GM21526 (cell line): ENCODE measurements around the gene ISM2.
"Not testable (repeated sequence)": the region's sequence is repeated elsewhere in the genome, so short reads cannot be mapped to it uniquely, and the experiment has no call there.

Experiments used
- ATAC-seq: cut with Tn5 transposase; IDR thresholded peaks from one replicate; pipeline ENCODE4 v1.9.1; 2021; ENCODE audit warnings: moderate library complexity; ENCODE audit not compliant: unreplicated experiment, low FRiP score

Gene ISM2

DNA sequence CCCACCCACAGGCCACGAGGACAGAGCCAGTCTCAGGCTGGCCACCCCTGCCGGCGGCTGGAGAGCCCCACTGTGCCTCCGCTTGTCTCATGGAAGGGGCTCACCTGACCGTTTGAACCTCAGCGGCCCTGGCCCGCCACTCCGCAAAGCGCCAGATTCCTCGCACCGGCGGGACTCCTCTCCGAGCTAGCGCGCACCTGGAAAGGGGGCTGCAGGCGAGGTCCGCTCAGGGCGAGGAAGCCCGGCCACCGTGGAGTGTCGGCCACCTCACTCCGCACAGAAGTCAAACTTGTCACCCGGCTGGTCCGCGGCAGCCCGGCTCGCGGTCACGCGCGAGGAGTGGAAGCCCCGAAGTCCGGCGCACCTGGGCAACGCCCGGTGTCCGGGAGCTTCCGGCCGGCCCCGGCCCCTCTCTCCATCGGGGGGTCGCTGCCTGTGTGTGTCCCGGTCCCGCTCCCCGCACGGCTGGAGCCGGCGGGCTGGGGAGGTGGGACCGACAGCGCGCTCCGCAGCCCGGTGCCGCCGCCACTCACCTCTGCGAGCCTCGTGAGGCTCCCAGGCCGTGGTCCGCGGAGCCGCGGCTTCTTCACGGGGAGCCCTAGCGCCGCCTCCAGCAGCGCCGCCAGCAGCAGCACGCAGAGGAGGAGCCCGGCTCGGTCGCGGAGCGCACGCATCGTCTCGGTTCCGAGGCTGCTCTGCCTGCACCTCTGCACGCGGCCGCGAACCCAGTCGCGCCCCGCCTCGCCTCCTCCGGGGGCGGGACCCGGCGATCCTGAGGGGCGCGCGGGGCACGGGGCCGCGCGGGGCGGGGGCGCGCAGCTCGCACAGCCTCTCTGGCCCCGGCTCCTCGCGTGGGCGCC is at the start of gene ISM2:
Gene ISM2, minus strand, starts transcription at position 697 of the 860 bp plus-strand sequence. Its CDS starts 23 bp downstream, at position 674.
- ATAC-seq: peak; percentile 64

DNA sequence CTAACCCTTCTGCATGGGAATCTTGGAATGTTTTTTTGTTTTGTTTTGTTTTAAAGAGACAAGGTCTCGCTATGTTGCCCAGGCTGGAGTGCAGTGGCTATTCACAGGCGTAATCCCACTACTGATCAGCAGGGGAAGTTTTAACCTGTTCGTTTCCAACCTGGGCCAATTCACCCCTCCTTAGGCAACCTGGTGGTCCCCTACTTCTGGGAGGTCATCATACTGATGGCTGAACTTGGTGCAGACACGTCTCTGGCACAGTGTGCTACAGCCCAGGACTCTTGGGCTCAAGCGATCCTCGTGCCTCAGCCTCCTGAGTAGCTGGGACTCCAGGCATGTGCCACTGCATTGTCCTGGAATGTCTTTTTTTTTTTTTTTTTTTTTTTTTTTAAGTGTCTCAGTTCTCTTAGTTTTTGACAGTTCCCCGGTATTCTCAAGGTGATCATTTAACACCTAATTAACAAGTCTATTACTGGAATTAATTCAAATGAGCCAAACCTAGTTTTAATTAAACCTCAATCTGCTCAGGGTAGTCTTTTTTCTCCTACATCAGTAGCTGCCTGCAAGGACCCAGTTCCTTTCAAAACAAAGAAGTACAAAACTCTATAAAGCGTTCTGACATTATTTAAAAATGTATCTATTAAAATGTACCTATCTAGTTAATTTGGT is 49.0 kb upstream of the ISM2 start:
- ATAC-seq: no peak

DNA sequence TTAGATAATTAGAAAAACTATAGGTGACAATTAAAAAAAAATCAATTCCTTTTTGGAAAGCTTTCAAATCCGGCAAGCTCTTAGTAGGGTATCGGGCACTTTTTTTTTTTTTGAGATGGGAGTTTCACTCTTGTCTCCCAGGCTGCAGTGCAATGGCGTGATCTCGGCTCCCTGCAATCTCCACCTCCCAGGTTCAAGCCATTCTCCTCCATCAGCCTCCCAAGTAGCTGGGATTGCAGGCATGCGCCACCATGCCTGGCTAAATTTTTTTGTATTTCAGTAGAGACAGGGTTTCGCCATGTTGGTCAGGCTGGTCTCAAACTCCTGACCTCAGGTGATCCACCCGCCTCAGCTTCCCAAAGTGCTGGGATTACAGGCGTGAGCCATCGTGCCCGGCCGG is 46.6 kb upstream of the ISM2 start:
- ATAC-seq: not testable (repeated sequence)

DNA sequence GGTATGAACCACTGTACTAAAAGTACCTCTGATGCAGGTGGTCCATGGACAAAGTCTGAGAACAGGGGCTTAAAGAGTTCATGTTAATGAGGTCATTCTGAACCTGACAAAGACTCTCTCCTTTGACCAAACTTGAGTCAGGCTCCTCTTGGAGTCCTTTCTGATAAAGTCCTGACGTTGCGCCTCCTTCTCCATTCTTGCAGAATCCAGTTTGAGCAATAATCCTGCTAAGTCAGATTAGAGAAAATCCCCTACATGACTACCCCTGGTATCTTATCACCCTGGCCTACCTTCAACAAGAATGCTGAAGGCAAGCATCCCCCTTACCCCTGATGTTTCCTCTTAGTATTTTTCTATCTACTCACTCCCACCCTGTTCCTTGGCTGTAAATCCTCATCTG is 46.0 kb upstream of the ISM2 start:
- ATAC-seq: no peak

DNA sequence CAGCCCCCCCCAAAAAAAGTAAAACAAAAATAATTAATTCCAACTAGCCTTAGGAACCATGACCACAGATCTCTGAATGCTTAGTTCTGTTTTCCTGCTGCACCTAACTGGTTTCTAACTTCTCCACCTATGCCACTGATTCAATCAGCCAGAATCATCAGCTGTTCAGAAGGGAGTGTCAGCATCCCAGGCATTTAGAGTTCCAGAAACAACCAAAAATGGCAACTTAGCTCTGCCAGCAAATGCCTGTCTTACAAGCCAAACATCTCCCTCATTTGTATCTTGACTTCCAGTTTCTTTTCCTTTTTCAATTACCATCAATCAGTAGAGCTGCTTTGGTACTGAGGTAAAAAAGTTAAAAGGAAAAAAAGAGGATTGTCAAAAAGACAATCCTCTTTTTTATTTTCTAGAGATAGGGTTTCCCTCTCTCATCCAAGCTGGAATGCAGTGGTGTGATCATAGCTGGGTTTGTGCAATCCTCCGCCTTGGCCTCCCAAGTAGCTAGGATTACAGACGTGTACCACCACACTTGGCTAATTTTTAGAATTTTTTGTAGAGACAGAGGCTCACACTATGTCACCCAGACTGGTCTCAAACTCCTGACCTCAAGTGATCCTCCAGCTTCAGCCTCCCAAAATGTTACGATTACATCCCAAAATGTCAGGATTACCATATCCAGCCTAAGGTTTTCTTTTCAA is 45.2 kb upstream of the ISM2 start:
- no peak for ATAC-seq

DNA sequence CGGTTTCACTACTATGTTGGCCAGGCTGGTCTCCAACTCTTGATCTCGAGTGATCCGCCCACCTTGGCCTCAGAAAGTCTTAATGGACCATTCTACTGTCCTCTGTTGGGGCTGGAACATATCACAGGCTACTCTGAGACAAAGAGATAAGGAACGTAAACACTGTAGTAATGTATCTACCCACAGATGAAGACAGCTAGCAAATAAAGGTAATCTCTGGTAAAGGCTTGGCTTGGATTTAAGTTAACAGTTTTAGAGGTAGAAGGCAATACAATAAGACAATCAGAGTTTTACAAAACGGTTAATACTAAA is 44.6 kb upstream of the ISM2 start:
- ATAC-seq: no peak

DNA sequence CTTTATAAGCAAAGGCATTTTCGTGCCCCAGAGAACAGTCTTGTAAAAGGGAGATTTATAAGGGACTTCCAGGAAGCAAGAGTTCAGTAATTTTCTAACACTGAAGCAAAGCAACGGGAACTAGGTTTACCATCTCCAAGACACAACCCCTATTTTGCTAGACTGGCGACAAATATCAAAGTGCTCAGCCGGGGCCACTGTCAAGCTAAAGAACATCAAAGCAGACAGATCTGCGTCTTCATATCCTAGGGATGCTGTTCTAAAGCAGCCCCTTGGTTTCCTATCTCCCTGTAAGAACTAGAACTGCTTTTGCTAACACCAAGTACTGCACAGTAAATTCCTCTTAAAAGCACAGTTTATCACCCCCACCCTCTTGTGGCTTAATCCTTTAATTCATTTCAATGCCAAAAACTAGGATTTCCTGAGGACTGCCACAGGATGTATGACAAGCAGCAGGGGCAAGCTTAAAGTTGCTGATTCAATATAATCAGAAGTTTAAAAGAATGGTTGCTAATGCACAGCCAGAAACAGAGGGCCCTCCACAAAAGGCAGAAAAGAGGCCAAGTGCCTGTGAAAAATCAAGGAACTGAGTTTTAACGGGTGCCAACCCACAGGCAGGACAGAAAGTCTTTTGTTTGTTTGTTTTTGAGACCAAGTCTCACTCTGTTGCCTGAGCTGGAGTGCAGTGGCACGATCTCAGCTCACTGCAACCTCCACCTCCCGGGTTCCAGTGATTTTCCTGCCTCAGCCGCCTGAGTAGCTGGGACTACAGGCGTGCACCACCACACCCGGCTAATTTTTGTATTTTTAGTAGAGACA is 44.0 kb upstream of the ISM2 start:
- no peak for ATAC-seq

DNA sequence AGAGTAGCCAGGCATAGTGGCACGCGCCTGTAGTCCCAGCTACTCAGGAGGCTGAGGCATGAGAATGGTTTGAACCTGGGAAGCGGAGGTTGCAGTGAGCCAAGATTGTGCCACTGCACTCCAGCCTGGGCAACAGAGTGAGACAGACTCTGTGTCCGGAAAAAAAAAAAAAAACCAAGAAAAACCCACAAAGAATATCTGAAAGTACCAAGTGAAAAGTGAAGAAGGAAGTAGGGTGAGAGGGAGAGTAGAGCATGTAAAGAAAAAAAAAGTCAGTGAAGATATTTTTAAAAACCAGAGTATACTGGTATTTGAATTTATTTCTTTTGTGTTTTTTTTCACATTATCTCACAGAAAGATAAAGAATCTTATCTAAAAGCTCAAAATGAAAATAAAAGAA is 43.3 kb upstream of the ISM2 start:
- peak; percentile 56 for ATAC-seq

DNA sequence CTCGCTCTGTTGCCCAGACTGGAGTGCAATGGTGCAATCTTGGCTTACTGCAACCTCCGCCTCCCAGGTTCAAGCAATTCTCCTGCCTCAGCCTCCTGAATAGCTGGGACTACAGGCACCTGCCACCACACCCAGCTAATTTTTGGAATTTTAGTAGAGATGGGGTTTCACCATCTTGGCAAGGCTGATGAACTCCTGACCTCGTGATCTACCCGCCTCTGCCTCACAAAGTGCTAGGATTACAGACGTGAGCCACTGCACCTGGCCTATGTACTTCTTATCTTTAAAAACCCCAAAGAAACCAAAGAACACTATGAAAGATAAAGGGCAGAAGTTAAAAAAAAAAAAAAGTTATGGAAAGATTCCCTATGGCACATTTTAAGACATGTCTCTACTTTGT is 38.3 kb upstream of the ISM2 start:
- not testable (repeated sequence) for ATAC-seq

DNA sequence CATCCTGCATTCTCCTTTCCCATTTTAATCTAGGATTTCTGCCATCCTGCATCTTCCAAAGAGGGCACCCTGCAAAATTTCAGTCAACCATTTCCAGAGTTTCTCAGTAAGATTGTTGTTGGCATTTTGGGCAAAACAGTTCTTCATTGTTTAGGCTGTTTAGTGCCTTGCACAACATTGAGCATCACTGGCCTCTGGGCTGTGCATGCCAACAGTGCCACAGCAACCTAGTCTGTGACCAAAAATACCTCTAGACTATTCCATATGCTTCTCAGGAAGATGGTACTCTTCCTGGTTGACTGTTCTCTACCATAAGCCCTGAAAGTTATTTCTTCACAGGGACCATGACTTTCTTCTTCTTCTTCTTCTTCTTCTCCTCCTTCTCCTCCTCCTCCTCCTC is 32.5 kb upstream of the ISM2 start:
- no peak for ATAC-seq

DNA sequence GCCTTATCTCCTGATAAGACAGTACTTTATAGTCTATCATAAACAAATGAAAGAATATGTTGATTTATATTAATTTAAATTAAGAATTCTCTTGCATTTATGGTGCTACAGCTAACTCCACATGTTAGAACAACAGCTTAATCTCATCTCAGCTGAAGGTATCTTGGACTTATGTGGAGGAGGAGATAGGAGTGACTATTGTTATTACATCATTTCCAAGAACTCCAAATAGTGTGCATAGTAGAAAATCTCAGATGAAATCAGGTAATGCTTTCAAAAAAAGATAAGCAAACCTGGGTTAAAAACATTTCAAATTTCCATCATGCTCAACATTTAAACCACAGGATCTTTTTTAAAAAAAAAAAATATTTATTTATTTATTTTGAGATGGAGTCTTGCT is 31.3 kb upstream of the ISM2 start:
- ATAC-seq: no peak

DNA sequence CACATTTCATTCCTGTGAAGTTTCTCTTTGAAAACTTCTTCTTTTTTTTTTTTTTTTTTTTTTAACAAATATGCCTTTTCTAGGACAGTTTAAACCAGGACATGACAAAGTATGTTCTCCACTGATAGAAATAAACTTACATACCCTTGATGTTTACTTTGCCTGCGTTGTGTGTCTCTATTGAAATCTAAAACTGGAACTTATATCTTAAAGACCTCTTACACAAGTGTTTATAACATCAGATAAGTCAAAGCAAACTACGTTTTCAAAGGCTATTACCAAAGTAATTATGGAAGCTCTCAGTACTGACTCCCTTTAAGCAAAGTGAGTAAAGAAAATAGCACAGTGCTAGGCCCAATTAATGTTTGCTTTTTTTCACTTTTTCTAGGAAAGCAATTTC is 30.6 kb upstream of the ISM2 start:
- no peak for ATAC-seq

DNA sequence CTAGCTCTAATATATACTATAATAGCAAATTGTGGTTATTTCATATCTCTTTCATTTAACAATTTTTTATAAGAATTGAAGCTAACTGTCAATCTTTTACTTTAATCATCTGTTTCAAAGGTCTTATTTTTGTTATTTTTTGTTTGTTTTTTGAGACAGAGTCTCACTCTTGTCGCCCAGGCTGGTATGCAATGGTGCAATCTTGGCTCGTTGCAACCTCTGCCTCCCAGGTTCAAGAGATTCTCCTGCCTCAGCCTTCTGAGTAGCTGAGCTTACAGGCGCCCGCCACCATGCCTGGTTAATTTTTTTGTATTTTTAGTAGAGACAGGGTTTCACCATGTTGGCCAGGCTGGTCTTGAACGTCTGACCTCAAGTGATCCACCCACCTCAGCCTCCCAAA is 30.1 kb upstream of the ISM2 start:
- ATAC-seq: not testable (repeated sequence)

DNA sequence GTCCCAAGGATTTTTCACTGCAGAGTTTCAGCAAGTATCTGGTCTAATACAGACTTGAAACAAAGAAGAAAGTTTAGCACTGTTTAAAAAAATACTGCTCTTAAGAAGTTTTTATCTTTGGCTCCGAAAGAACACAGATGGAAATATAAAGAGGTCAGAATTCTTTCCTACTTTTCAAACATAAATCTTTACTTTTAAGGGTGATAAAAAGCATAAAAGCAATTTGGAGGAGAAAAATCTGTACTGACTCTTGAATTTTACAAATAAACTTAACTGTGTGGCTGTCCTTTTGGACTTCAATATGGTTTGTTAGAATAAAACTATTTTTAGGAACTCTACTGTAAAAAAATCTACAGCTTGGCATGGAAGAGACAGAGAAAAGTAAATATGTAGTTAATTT is 27.6 kb upstream of the ISM2 start:
- ATAC-seq: no peak

DNA sequence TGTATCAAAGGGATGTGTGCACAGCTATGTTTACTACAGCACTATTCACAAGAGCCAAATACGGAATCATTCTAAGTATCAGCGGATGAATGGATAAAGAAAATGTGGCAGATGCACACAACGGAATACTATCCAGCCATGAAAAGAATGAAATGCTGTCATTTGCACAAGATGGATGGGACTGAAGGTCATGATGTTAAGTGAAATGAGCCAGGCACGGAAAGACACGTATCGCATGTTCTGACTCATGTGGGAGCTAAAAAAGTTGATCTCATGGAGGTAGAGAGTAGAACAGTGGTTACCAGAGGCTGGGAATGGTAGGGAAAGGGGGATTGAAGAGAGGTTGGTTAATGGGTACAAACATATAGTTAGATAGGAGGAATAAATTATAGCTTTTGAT is 25.9 kb upstream of the ISM2 start:
- ATAC-seq: no peak

DNA sequence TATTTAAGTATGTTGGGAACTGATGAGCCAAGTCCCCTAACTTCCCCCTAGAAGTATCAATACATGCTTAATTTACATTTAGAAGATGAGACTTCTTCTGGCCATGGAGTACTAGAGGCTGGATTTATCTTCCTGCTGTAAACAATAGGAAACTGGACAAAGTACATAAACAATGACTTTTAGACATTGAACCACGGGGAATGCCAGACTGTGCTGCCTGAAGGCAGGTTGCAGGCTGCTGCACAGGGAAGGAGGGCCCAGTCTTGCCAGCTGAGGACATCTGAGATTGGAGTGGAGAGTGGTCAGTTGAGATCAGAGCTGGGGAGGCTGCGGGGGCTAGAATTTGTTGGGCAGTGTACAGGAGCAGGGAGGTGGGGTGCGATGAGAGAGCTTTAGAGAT is 24.5 kb upstream of the ISM2 start:
- no peak for ATAC-seq

DNA sequence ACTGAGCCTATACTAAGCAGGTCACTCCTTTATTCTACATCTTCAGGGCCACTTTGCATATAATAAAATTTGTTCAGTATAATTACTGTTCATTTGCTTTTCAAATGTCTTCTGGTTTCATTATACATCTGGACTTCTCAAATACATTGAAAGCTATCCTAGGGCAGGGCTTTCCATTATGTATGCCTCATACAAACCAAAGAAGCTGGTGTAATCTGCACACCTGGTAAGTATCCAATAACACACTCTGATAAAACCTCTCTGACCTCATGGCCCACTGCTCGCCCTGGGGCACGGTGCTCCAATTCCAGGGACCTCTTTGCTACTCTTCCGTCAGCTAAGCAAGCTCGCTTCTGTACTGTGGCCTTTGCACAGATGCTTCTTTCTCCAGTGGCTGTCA is 21.9 kb upstream of the ISM2 start:
- ATAC-seq: no peak

DNA sequence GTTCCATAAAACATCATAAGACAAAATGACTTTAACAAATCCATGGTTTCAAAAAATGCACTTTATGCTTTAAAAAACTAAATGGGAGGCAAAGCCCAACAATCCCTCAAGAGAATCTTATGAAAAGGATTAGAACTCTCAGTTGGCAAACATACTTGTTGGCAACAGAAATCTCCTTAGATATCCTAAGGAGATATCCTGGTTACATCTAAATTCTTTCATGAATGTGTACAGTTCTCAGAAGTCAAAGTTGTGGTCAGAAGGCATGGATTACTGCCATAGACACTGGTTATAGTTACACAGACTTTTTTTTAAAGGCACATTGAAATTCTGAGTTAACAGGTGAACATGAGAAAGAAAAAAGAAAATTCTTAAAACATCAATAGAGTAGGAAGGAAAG is 17.5 kb upstream of the ISM2 start:
- ATAC-seq: no peak

DNA sequence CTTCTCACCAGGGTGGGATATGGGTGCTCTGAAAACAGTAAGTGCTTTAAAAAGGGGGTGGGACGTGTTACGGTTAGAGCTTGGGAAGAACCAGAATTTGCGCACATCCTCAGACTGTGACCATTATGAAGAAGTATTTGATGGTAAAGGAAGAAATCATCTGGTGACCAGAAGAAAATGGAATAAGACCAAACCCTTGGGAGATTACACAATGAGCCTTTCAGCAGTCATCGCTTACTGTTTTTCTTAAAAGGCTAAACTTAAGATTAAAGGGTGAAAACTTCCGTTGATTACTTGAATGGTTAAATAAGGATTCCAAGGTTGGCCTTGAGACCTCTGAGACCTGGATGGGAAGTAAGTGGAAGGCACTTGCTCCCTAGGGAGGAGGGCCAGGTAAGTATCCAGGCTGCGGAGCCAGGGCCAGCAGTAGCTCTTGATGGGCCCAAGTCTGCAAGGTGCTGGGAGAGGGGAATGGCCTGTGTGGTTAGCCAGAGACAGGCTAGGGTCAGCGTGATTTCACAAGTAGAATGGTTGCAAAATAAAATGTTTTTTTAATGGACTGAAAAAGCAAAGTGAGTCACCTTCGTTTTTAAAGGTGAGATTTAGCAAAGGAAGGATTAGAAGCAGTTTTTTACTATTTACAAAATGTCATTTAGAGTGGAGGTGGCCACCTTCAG is 13.0 kb upstream of the ISM2 start:
- ATAC-seq: no peak

DNA sequence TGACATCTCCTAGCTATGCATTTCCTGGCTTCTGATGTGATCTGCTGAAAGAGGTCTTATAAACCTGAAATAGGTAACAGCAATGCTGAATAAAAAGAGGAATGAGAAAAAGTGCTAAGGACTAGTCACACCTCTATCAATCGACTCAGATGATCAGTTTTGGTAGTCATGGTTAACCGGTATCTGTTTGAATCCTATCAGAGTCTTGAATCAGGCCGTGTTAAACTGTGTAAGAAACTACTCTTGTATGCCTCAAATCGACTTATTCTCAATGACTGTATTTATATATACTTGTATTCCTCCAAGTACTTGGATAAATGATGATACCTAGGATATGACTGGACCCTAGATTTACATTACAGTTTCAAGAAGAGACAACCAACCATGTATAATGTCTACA is 10.8 kb upstream of the ISM2 start:
- no peak for ATAC-seq
